ENCODE data around the gene ZNF141.

DNA sequence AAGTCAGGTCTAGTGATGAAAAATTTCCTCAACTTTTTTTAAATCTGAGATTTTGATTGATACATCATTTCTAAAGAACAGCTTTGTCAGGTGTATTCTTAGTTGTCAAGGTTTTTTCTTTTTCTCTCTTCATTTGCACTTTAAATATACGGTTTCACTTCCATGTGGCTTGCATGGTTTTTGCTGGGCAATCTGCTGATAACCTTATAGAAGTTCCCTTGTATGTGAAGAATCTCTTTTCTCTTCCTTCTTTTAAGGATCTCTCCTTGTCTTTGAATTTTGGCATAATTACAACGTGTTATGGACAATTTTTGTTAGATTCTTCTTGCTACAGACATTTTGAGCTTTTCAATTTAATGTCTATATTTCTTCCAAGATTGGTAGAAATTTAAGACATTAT, 85.0 kb downstream of the ZNF141 start:
- TF ChIP-seq, protein P1, sequence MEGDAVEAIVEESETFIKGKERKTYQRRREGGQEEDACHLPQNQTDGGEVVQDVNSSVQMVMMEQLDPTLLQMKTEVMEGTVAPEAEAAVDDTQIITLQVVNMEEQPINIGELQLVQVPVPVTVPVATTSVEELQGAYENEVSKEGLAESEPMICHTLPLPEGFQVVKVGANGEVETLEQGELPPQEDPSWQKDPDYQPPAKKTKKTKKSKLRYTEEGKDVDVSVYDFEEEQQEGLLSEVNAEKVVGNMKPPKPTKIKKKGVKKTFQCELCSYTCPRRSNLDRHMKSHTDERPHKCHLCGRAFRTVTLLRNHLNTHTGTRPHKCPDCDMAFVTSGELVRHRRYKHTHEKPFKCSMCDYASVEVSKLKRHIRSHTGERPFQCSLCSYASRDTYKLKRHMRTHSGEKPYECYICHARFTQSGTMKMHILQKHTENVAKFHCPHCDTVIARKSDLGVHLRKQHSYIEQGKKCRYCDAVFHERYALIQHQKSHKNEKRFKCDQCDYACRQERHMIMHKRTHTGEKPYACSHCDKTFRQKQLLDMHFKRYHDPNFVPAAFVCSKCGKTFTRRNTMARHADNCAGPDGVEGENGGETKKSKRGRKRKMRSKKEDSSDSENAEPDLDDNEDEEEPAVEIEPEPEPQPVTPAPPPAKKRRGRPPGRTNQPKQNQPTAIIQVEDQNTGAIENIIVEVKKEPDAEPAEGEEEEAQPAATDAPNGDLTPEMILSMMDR (conservative IDR thresholded peaks at IDR 0.05 in 1 of 2, IDR thresholded peaks at IDR 0.05 in 1 of 2; ENCODE audit: extremely low read depth in 1 of 2, insufficient read depth in 1 of 2, low read depth in 1 of 2, low read length in 2 of 2), result no peak
- TF ChIP-seq EZH2 (IDR thresholded peaks at IDR 0.05; ENCODE audit: borderline replicate concordance, low read length), result no peak
